Activated CD8-positive, alpha-beta memory T cell treated with anti-CD3 and anti-CD28 coated beads for 24 hours (primary cell): ENCODE measurements around the gene RAB29.
"Not testable (repeated sequence)": the region's sequence is repeated elsewhere in the genome, so short reads cannot be mapped to it uniquely, and the experiment has no call there.

Experiments
- DNase-seq: peaks from one replicate; pipeline ENCODE4 v3.0.0-alpha.2; 2020

The RAB29 gene

DNA sequence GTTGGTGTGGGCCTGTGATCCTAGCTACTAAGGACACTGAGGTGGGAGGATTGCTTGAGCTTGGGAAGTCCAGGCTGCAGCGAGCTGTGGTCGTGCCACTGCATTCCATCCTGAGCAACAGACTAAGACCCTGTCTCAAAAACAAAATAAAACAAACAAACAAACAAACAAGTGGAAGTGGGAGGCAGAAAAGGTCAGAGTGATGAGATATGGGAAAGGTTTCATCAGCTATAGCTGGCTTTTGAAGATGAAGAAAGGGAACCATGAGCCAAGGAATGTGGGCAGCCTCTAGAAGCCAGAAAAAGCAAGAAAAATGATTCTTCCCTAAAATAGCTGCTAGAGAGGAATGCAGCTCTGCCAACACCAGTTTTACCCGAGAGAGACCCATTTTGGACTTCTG, 14.7 kb downstream of the RAB29 start:
- DNase-seq = no peak

GRCh38 chr1:205756552-205756951, 18.7 kb downstream of the RAB29 start:
- DNase-seq = no peak

- DNase-seq = no peak
Measured at GRCh38 chr1:205754857-205755256, 20.4 kb downstream of the RAB29 start.

DNA sequence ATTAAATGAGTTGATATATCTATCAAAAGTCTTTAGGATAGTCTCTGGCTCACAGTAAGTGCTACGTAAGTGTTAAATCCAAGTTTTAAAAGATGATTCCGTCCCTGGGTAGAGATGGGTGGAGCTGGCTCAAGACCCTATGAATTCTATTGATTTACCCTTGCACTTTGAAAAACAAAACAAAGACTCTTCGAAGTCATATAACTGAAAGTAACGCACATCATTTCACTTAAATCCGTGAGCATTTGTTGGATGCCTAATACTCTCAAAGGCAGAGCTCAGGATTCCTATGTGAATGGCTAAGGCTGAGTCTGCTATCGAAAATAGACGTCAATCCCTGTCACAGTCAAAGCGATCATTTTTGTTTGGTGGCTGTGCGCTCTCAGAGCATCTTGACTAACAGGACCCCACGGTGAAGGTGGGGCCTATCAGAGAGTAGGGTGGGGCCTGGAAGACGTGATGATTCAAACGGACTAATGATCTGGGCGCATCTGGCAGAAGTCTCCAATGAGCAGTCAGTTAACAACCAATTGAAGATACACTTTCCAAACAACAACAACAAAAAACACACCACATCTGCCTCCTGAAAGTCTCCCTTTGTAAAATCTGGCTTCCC, 24.1 kb downstream of the RAB29 start:
- DNase-seq = no peak

GRCh38 chr1:205750138-205751035, 24.9 kb downstream of the RAB29 start, which contains the start of gene NUCKS1:
NUCKS1 (minus strand) TSS chr1:205750182; CDS start chr1:205749973, 209 bp downstream.
- peak; percentile 95 for DNase-seq

- peak; percentile 98 for DNase-seq
Measured at GRCh38 chr1:205749234-205750137, 25.8 kb downstream of the RAB29 start.

DNA sequence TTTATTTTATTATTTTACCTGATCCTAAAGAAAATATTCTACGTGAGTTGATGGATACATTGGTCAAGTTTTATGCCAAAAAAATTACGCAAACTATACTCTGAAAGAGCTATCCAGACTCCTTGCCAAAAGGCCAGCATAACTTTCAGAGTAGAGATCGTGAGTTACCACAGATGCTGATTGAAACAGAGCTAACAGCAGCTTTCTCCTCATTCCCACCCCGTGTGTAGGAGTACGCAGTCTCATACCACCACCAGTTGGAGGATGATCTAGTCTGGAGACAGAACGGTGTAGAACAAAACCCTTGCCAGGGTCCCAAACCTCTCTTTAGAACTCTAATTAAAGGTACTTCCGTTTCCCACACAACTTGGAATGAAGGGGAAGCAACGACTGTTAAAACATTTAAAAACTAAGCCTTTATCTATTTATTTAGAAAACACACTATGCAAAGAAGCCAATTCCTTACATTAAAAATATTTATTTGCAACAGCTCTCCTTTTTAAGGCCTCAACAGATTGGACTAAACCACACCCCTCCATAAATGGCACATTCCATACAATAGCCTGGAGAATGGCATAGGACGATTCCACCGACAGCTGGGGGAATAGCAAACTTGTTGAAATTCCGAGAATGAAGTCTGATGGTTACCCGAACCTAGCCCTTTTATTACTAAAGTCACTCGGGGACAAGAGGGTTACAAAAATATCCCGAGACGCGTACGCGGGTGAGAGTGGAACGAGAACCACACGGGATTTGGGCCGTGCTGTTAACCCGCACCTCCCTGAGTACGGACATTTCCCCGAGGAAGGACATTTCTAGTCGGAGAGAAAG, 26.7 kb downstream of the RAB29 start:
- no peak for DNase-seq

GRCh38 chr1:205746757-205747412, 28.4 kb downstream of the RAB29 start:
- DNase-seq = no peak

DNA sequence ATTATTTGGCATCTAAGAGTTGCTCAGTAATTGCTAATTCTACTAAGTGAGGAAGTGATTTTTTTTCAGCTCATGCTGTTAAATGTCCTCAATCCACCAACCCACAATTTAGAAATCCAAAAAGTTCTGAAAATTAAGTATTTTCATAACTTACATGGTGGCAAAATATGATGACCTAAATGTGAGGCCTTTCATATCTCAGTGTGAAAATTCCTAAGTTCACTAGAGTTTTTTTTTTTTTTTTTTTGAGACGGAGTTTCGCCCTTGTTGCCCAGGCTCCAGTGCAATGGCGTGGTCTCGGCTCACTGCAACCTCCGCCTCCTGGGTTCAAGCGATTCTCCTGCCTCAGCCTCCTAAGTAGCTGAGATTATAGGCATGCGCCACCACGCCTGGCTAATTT, 30.9 kb downstream of the RAB29 start:
- DNase-seq = no peak

DNA sequence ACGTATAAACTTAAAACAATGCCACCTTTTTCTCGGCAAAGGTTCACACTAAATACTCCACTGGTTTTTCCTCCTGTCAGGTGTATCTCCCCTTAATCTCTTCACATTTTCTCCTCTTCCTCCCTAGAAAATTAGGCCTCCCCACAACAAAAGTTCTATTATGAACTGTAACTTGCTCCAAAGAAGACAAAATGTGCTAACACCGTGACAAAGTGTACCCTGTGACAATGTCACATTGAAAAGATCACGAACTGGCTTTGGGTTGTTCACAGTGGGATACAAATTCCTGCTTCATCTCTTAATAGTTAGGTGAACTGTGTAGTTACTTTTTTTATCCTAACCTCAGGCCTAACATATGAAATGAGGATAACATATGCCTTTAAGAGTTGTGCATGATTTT, 31.3 kb downstream of the RAB29 start:
- DNase-seq = no peak

DNA sequence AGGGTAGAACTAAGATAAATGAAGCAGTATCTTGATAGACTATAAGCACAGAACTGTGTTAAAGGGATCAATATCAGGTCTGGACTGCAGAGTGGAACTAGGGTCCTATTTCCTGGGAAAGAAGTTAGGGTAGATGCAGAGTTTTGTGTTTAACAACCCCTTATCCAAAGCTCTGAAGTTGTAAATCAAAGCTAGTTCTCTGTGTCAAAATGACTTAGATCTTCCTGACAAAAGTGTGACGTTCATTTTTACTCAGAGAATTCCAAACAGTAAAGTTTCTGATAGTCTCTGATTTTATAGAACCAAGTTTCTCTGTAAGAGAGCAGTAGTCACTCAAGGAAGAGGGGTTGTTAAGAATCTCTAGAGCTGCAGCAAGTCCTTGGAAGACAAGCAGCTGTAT, 33.6 kb downstream of the RAB29 start:
- no peak for DNase-seq

DNA sequence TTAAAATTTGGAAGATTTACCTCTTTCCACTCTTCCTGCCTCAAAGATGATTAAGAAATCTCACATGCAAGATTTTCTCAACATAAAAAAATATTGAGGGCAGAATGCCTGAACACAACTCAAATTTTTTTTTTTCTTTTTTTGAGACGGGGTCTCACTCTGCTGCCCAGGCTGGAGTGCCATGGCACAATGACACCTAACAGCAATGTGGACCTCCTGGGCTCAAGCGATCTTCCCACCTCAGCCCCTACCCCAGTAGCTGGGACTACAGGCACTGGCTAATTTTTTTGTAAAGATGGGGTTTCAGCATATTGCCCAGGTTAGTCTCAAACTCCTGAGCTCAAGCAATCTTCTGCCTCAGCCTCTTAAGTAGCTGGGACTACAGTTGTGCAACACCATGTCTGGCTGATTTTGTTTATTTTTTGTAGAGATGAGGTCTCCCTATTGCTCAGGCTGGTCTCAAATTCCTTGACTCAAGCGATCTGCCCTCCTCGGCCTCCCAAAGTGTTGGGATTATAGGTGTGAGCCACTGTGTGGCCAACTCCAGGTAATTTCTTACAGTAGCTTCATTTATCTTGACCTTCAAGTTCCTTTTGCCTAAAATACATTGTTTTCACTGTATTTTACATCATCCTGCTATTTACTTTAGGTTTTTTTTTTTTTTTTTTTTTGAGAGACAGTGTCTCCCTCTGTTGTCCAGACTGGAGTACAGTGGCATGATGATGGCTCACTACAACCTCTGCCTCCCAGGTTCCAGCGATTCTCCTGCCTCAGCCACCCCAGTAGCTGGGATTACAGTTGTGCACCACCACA, 35.7 kb downstream of the RAB29 start:
- DNase-seq = no peak

- DNase-seq = no peak
Measured at GRCh38 chr1:205735218-205735617, 40.1 kb downstream of the RAB29 start.

- no peak for DNase-seq
Measured at GRCh38 chr1:205733438-205734175, 41.7 kb downstream of the RAB29 start.

DNA sequence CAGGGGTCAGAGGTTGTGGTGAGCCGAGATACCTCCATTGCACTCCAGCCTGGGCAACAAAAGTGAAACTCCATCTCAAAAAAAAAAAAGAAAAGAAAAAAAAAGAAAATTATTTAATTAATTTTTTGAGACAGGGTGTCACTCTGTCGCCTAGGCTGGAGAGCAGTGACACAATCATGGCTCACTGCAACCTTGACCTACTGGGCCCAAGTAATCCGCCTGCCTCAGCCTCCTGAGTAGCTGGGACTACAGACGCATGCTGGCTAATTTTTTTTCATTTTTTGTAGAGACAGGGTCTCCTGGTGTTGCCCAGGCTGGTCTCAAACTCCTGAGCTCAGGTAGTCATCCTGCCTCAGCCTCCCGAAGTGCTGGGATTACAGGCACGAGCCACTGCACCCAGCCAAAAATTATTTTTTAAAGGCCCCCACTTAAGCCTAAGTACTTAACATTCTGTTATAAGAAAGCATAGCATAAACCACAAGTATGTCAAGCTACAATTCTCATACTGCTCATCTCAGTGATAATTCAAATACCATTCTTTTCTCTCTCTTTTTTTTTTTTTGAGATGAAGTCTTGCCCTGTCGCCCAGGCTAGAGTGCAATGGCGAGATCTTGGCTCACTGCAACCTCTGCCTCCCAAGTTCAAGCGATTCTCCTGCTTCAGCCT, 45.2 kb downstream of the RAB29 start:
- DNase-seq = no peak

- no peak for DNase-seq
Measured at GRCh38 chr1:205726619-205727125, 48.6 kb downstream of the RAB29 start.

DNA sequence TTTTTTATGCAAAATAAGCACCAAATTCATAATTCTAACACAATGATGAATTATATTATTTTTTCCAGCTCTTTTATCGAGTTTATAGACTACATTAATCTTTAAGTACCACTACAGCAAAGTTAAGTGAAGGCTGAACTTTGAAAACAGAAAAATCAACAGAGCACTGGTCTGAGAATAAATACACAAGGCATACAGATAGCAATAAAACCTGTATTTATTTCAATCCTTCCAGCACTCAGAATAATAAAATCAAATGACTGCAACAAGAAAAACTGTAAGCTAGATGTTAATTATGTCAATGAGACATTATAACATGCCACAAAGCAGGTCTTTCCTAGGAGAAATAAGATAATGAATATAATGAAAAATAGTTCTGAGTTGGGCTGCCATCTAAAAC, 49.8 kb downstream of the RAB29 start:
- no peak for DNase-seq

GRCh38 chr1:205720740-205721139, 54.5 kb downstream of the RAB29 start:
- not testable (repeated sequence) for DNase-seq

- no peak for DNase-seq
Measured at GRCh38 chr1:205719762-205720161, 55.5 kb downstream of the RAB29 start.
